BLaER1 (cell line): ENCODE results near the gene EXO1.

Experiments
- H3K27ac ChIP-seq: shearing (Covaris generic); formaldehyde crosslinking; 2 replicates; pipeline ENCODE4 v1.8.1; 2022
- H3K27me3 ChIP-seq: shearing (Covaris generic); formaldehyde crosslinking; 2 replicates; pipeline ENCODE4 v1.8.1; 2022
- H3K36me3 ChIP-seq: shearing (Covaris generic); formaldehyde crosslinking; 2 replicates; pipeline ENCODE4 v1.8.1; 2022
- H3K4me1 ChIP-seq: shearing (Covaris generic); formaldehyde crosslinking; 2 replicates; pipeline ENCODE4 v1.8.1; 2022
- H3K4me2 ChIP-seq: shearing (Covaris generic); formaldehyde crosslinking; 2 replicates; pipeline ENCODE4 v1.8.1; 2022
- H3K4me3 ChIP-seq: shearing (Covaris generic); formaldehyde crosslinking; 2 replicates; pipeline ENCODE4 v1.8.1; 2022
- H3K9ac ChIP-seq: shearing (Covaris generic); formaldehyde crosslinking; 2 replicates; pipeline ENCODE4 v1.8.1; 2022
- H3K9me3 ChIP-seq: shearing (Covaris generic); formaldehyde crosslinking; 2 replicates; pipeline ENCODE4 v1.8.1; 2022
- H4K20me1 ChIP-seq: shearing (Covaris generic); formaldehyde crosslinking; 2 replicates; pipeline ENCODE4 v1.8.1; 2022
- Cebpa-rat ChIP-seq: shearing (Covaris generic); IDR thresholded peaks from 2 replicates; pipeline ENCODE4 v1.8.1; 2022

Gene EXO1

GRCh38 chr1:241870746-241871430 lies 22.9 kb downstream of the EXO1 start:
- Histone ChIP-seq H3K4me3 (no peak overlapping the region), H3K27ac (no peak overlapping the region), H4K20me1 (no peaks in the 10 kb centered on the region), H3K36me3 (peaks cover 80% of the 10 kb centered on the region), H3K9ac (no peak overlapping the region), H3K4me2 (no peak overlapping the region), H3K27me3 (no peaks in the 10 kb centered on the region), H3K9me3 (no peaks in the 10 kb centered on the region; the same call in 1 of the 2 replicates), H3K4me1 (no peaks in the 10 kb centered on the region)
- TF ChIP-seq Cebpa-rat: no peak

DNA sequence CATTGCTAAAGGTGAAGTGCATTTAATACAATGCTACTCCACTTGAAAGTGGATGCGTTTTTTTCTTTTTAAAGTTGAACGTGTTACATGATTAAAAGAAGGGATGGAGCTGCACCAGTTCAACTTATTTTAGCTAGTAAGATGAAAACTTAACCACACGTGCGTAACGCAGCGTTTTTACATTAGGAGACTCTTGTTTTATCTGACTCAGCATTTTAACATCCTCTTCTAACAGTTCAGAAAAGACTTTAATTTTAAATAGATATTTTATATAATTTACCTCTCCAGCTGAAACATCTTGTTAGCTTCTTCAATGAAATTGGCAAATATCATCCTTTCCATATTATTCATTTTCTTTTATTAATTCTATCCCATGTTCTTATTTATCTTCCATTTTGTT lies 33.4 kb downstream of the EXO1 start:
- H3K4me1 ChIP-seq: no peaks in the 10 kb centered on the region
- no peak overlapping the region for H3K9ac ChIP-seq
- H4K20me1 ChIP-seq: peaks cover 11% of the 10 kb centered on the region; the same call in 1 of the 2 replicates
- no peak overlapping the region for H3K4me2 ChIP-seq
- no peaks in the 10 kb centered on the region for H3K9me3 ChIP-seq
- no peak for TF ChIP-seq Cebpa-rat
- H3K27ac ChIP-seq: no peak overlapping the region
- H3K4me3 ChIP-seq: no peak overlapping the region
- H3K27me3 ChIP-seq: no peaks in the 10 kb centered on the region
- peaks cover 72% of the 10 kb centered on the region for H3K36me3 ChIP-seq

GRCh38 chr1:241883159-241883558 lies 35.2 kb downstream of the EXO1 start:
- H3K27me3 ChIP-seq: no peaks in the 10 kb centered on the region
- no peak overlapping the region for H3K4me2 ChIP-seq
- H3K4me1 ChIP-seq: no peaks in the 10 kb centered on the region
- peaks cover 11% of the 10 kb centered on the region; the same call in 1 of the 2 replicates for H4K20me1 ChIP-seq
- H3K4me3 ChIP-seq: no peak overlapping the region
- TF ChIP-seq Cebpa-rat: no peak
- H3K9me3 ChIP-seq: no peaks in the 10 kb centered on the region
- H3K36me3 ChIP-seq: peaks cover 73% of the 10 kb centered on the region
- no peak overlapping the region for H3K27ac ChIP-seq
- no peak overlapping the region for H3K9ac ChIP-seq

- peaks cover 68% of the 10 kb centered on the region for H3K36me3 ChIP-seq
- no peaks in the 10 kb centered on the region for H3K9me3 ChIP-seq
- H3K4me2 ChIP-seq: no peak overlapping the region
- no peak overlapping the region for H3K9ac ChIP-seq
- H3K27me3 ChIP-seq: no peaks in the 10 kb centered on the region
- TF ChIP-seq Cebpa-rat: no peak
- no peak overlapping the region for H3K27ac ChIP-seq
- H3K4me3 ChIP-seq: no peak overlapping the region
- H3K4me1 ChIP-seq: no peaks in the 10 kb centered on the region
- H4K20me1 ChIP-seq: no peaks in the 10 kb centered on the region
Measured at GRCh38 chr1:241888232-241888631, 40.2 kb downstream of the EXO1 start.

GRCh38 chr1:241891296-241891695 lies 43.3 kb downstream of the EXO1 start:
- H3K4me2 ChIP-seq: no peak overlapping the region
- H3K9me3 ChIP-seq: no peaks in the 10 kb centered on the region
- no peaks in the 10 kb centered on the region for H3K4me1 ChIP-seq
- no peak overlapping the region for H3K4me3 ChIP-seq
- no peak for TF ChIP-seq Cebpa-rat
- no peak overlapping the region for H3K9ac ChIP-seq
- H4K20me1 ChIP-seq: no peaks in the 10 kb centered on the region
- H3K27ac ChIP-seq: no peak overlapping the region
- H3K36me3 ChIP-seq: peaks cover 50% of the 10 kb centered on the region
- no peaks in the 10 kb centered on the region for H3K27me3 ChIP-seq

GRCh38 chr1:241894016-241894415 lies 46.0 kb downstream of the EXO1 start:
- no peak overlapping the region for H3K4me2 ChIP-seq
- H4K20me1 ChIP-seq: no peaks in the 10 kb centered on the region
- H3K9ac ChIP-seq: no peak overlapping the region
- TF ChIP-seq Cebpa-rat: no peak
- H3K4me1 ChIP-seq: no peaks in the 10 kb centered on the region
- no peak overlapping the region for H3K27ac ChIP-seq
- H3K27me3 ChIP-seq: no peaks in the 10 kb centered on the region
- H3K4me3 ChIP-seq: no peak overlapping the region
- peaks cover 35% of the 10 kb centered on the region for H3K36me3 ChIP-seq
- H3K9me3 ChIP-seq: no peaks in the 10 kb centered on the region

DNA sequence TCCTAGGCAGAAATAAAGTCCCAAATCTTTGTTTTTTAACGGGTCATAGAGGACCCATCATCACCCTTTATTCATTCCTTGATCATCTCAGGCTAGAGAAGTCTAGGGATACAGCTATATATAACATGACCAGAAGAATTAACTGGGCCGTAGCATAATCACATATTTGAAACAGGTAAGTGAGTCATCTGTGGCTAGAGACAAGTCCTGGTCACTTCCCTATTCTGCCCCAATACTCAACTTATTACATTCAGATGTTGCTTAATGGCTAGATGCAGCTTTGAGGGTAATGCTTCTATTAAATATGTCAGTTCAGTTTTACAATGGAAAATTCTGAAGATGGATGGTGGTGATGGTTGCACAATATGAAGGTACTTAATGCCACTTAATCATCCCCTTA lies 47.0 kb downstream of the EXO1 start:
- no peak overlapping the region for H3K9ac ChIP-seq
- H4K20me1 ChIP-seq: no peaks in the 10 kb centered on the region

GRCh38 chr1:241896670-241896962 lies 48.6 kb downstream of the EXO1 start:
- H4K20me1 ChIP-seq: no peaks in the 10 kb centered on the region
- no peak for TF ChIP-seq Cebpa-rat

More for the DNA sequence above, 47.0 kb downstream of the EXO1 start:
- H3K4me2 ChIP-seq: no peak overlapping the region
- H3K4me3 ChIP-seq: no peak overlapping the region
- H3K27ac ChIP-seq: no peak overlapping the region
- no peaks in the 10 kb centered on the region for H3K9me3 ChIP-seq
- H3K27me3 ChIP-seq: no peaks in the 10 kb centered on the region
- peaks cover 34% of the 10 kb centered on the region for H3K36me3 ChIP-seq
- H3K4me1 ChIP-seq: no peaks in the 10 kb centered on the region
- no peak for TF ChIP-seq Cebpa-rat

DNA sequence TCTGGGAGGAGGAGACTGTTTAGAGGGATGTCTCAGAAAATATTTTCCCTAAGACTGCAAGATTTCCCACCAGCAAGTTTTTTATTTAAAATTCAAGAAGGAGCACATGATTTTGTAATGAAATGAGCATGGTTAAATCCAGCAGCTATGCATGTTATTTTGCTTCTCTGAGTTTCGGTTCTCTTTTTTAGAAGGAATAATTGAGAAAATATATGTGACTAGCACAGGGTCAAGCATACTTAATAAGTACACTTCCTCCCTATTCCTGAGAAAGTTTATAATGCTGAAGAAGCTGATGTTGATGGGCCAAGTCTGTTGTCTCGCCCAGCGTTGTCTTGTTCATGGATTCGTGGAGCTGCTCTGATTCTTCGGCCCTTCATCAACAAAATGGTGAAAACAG lies 51.2 kb downstream of the EXO1 start:
- no peaks in the 10 kb centered on the region for H3K9me3 ChIP-seq
- TF ChIP-seq Cebpa-rat: no peak

More at GRCh38 chr1:241896670-241896962, 48.6 kb downstream of the EXO1 start:
- Histone ChIP-seq H3K27ac (no peak overlapping the region), H3K4me3 (no peak overlapping the region), H3K9ac (no peak overlapping the region), H3K27me3 (no peaks in the 10 kb centered on the region), H3K36me3 (peaks cover 32% of the 10 kb centered on the region), H3K4me1 (no peaks in the 10 kb centered on the region), H3K4me2 (no peak overlapping the region), H3K9me3 (no peaks in the 10 kb centered on the region)

GRCh38 chr1:241900381-241900780 lies 52.4 kb downstream of the EXO1 start:
- TF ChIP-seq Cebpa-rat: no peak
- H3K4me3 ChIP-seq: no peak overlapping the region
- no peaks in the 10 kb centered on the region for H4K20me1 ChIP-seq
- no peak overlapping the region for H3K9ac ChIP-seq
- no peaks in the 10 kb centered on the region for H3K4me1 ChIP-seq
- H3K27me3 ChIP-seq: no peaks in the 10 kb centered on the region
- H3K36me3 ChIP-seq: peaks cover 28% of the 10 kb centered on the region
- no peaks in the 10 kb centered on the region for H3K9me3 ChIP-seq
- no peak overlapping the region for H3K27ac ChIP-seq
- no peak overlapping the region for H3K4me2 ChIP-seq

More for the DNA sequence above, 51.2 kb downstream of the EXO1 start:
- no peak overlapping the region for H3K27ac ChIP-seq
- no peaks in the 10 kb centered on the region for H3K27me3 ChIP-seq
- no peaks in the 10 kb centered on the region for H3K4me1 ChIP-seq
- H4K20me1 ChIP-seq: no peaks in the 10 kb centered on the region
- H3K4me2 ChIP-seq: no peak overlapping the region
- H3K4me3 ChIP-seq: no peak overlapping the region
- peaks cover 28% of the 10 kb centered on the region for H3K36me3 ChIP-seq
- no peak overlapping the region for H3K9ac ChIP-seq
